ENCODE data around the gene ATXN7L1.
A peak's percentile ranks its signal among the peaks of the same experiment; 100 is the strongest.
"Not testable (repeated sequence)": the region's sequence is repeated elsewhere in the genome, so short reads cannot be mapped to it uniquely, and the experiment has no call there.

Gene ATXN7L1

GRCh38 chr7:105794741-105795729, 81.4 kb downstream of the ATXN7L1 start:
- H3K4me1 ChIP-seq (ENCODE audit: control insufficient read depth in 2 of 2, insufficient read depth in 2 of 2, low read length in 2 of 2): no peaks in the 10 kb centered on the region
- no peaks in the 10 kb centered on the region for H3K9me3 ChIP-seq (ENCODE audit: control insufficient read depth in 2 of 2, low read length in 2 of 2)
- H3K27me3 ChIP-seq (ENCODE audit: control insufficient read depth in 2 of 2, insufficient read depth in 2 of 2, low read length in 2 of 2): no peaks in the 10 kb centered on the region
- H3K4me3 ChIP-seq (ENCODE audit: low read length in 2 of 2): no peak overlapping the region
- H3K27ac ChIP-seq (ENCODE audit: low read depth in 2 of 2, low read length in 2 of 2): peak overlapping the region in 1 of 2 donors; percentile 1
- no peak overlapping the region for H3K9ac ChIP-seq (ENCODE audit: low read depth in 1 of 2, low read length in 2 of 2)
- peaks cover 0 to 5% of the 10 kb centered on the region in 2 donors for H3K36me3 ChIP-seq (ENCODE audit: control insufficient read depth in 2 of 2, insufficient read depth in 2 of 2, low read length in 2 of 2)

GRCh38 chr7:105792488-105793370, 83.7 kb downstream of the ATXN7L1 start:
- H3K27ac ChIP-seq (ENCODE audit: low read depth in 2 of 2, low read length in 2 of 2): no peak overlapping the region
- H3K4me3 ChIP-seq (ENCODE audit: low read length in 2 of 2): no peak overlapping the region
- no peaks in the 10 kb centered on the region for H3K27me3 ChIP-seq (ENCODE audit: control insufficient read depth in 2 of 2, insufficient read depth in 2 of 2, low read length in 2 of 2)
- peaks cover 0 to 3% of the 10 kb centered on the region in 2 donors for H3K36me3 ChIP-seq (ENCODE audit: control insufficient read depth in 2 of 2, insufficient read depth in 2 of 2, low read length in 2 of 2)
- H3K4me1 ChIP-seq (ENCODE audit: control insufficient read depth in 2 of 2, insufficient read depth in 2 of 2, low read length in 2 of 2): no peaks in the 10 kb centered on the region
- H3K9ac ChIP-seq (ENCODE audit: low read depth in 1 of 2, low read length in 2 of 2): no peak overlapping the region
- no peaks in the 10 kb centered on the region for H3K9me3 ChIP-seq (ENCODE audit: control insufficient read depth in 2 of 2, low read length in 2 of 2)

- Histone ChIP-seq H3K9me3 (ENCODE audit: control insufficient read depth in 2 of 2, low read length in 2 of 2) (no peaks in the 10 kb centered on the region), H3K9ac (ENCODE audit: low read depth in 1 of 2, low read length in 2 of 2) (no peak overlapping the region), H3K27ac (ENCODE audit: low read depth in 2 of 2, low read length in 2 of 2) (no peak overlapping the region), H3K36me3 (ENCODE audit: control insufficient read depth in 2 of 2, insufficient read depth in 2 of 2, low read length in 2 of 2) (peaks cover 0 to 5% of the 10 kb centered on the region in 2 donors), H3K27me3 (ENCODE audit: control insufficient read depth in 2 of 2, insufficient read depth in 2 of 2, low read length in 2 of 2) (no peaks in the 10 kb centered on the region), H3K4me3 (ENCODE audit: low read length in 2 of 2) (no peak overlapping the region), H3K4me1 (ENCODE audit: control insufficient read depth in 2 of 2, insufficient read depth in 2 of 2, low read length in 2 of 2) (peaks cover 0 to 4% of the 10 kb centered on the region in 2 donors)
Measured at GRCh38 chr7:105791926-105792325, 84.5 kb downstream of the ATXN7L1 start.

GRCh38 chr7:105790996-105791395, 85.4 kb downstream of the ATXN7L1 start:
- no peak overlapping the region for H3K4me3 ChIP-seq (ENCODE audit: low read length in 2 of 2)
- H3K9me3 ChIP-seq (ENCODE audit: control insufficient read depth in 2 of 2, low read length in 2 of 2): no peaks in the 10 kb centered on the region
- peaks cover 0 to 5% of the 10 kb centered on the region in 2 donors for H3K36me3 ChIP-seq (ENCODE audit: control insufficient read depth in 2 of 2, insufficient read depth in 2 of 2, low read length in 2 of 2)
- H3K27me3 ChIP-seq (ENCODE audit: control insufficient read depth in 2 of 2, insufficient read depth in 2 of 2, low read length in 2 of 2): no peaks in the 10 kb centered on the region
- peaks cover 0 to 4% of the 10 kb centered on the region in 2 donors for H3K4me1 ChIP-seq (ENCODE audit: control insufficient read depth in 2 of 2, insufficient read depth in 2 of 2, low read length in 2 of 2)
- H3K27ac ChIP-seq (ENCODE audit: low read depth in 2 of 2, low read length in 2 of 2): no peak overlapping the region
- H3K9ac ChIP-seq (ENCODE audit: low read depth in 1 of 2, low read length in 2 of 2): no peak overlapping the region

- not testable (repeated sequence) for H3K36me3 ChIP-seq (ENCODE audit: control insufficient read depth in 2 of 2, insufficient read depth in 2 of 2, low read length in 2 of 2); H3K9me3 ChIP-seq (ENCODE audit: control insufficient read depth in 2 of 2, low read length in 2 of 2); H3K27me3 ChIP-seq (ENCODE audit: control insufficient read depth in 2 of 2, insufficient read depth in 2 of 2, low read length in 2 of 2); H3K4me3 ChIP-seq (ENCODE audit: low read length in 2 of 2); H3K9ac ChIP-seq (ENCODE audit: low read depth in 1 of 2, low read length in 2 of 2); H3K27ac ChIP-seq (ENCODE audit: low read depth in 2 of 2, low read length in 2 of 2); H3K4me1 ChIP-seq (ENCODE audit: control insufficient read depth in 2 of 2, insufficient read depth in 2 of 2, low read length in 2 of 2)
Measured at GRCh38 chr7:105790452-105790851, 85.9 kb downstream of the ATXN7L1 start.

GRCh38 chr7:105788816-105789349, 87.5 kb downstream of the ATXN7L1 start:
- H3K9ac ChIP-seq (ENCODE audit: low read depth in 1 of 2, low read length in 2 of 2): no peak overlapping the region
- H3K27ac ChIP-seq (ENCODE audit: low read depth in 2 of 2, low read length in 2 of 2): no peak overlapping the region
- H3K4me1 ChIP-seq (ENCODE audit: control insufficient read depth in 2 of 2, insufficient read depth in 2 of 2, low read length in 2 of 2): peaks cover 0 to 4% of the 10 kb centered on the region in 2 donors
- peaks cover 0 to 2% of the 10 kb centered on the region in 2 donors for H3K36me3 ChIP-seq (ENCODE audit: control insufficient read depth in 2 of 2, insufficient read depth in 2 of 2, low read length in 2 of 2)
- H3K4me3 ChIP-seq (ENCODE audit: low read length in 2 of 2): no peak overlapping the region
- no peaks in the 10 kb centered on the region for H3K27me3 ChIP-seq (ENCODE audit: control insufficient read depth in 2 of 2, insufficient read depth in 2 of 2, low read length in 2 of 2)
- no peaks in the 10 kb centered on the region for H3K9me3 ChIP-seq (ENCODE audit: control insufficient read depth in 2 of 2, low read length in 2 of 2)

- Histone ChIP-seq H3K27ac (ENCODE audit: low read depth in 2 of 2, low read length in 2 of 2) (no peak overlapping the region), H3K4me1 (ENCODE audit: control insufficient read depth in 2 of 2, insufficient read depth in 2 of 2, low read length in 2 of 2) (peaks cover 0 to 4% of the 10 kb centered on the region in 2 donors), H3K36me3 (ENCODE audit: control insufficient read depth in 2 of 2, insufficient read depth in 2 of 2, low read length in 2 of 2) (peaks cover 0 to 2% of the 10 kb centered on the region in 2 donors), H3K9ac (ENCODE audit: low read depth in 1 of 2, low read length in 2 of 2) (no peak overlapping the region), H3K4me3 (ENCODE audit: low read length in 2 of 2) (no peak overlapping the region), H3K9me3 (ENCODE audit: control insufficient read depth in 2 of 2, low read length in 2 of 2) (no peaks in the 10 kb centered on the region), H3K27me3 (ENCODE audit: control insufficient read depth in 2 of 2, insufficient read depth in 2 of 2, low read length in 2 of 2) (no peaks in the 10 kb centered on the region)
Measured at GRCh38 chr7:105788356-105788755, 88.0 kb downstream of the ATXN7L1 start.

GRCh38 chr7:105787793-105788192, 88.6 kb downstream of the ATXN7L1 start:
- peaks cover 0 to 2% of the 10 kb centered on the region in 2 donors for H3K36me3 ChIP-seq (ENCODE audit: control insufficient read depth in 2 of 2, insufficient read depth in 2 of 2, low read length in 2 of 2)
- no peak overlapping the region for H3K9ac ChIP-seq (ENCODE audit: low read depth in 1 of 2, low read length in 2 of 2)
- no peaks in the 10 kb centered on the region for H3K27me3 ChIP-seq (ENCODE audit: control insufficient read depth in 2 of 2, insufficient read depth in 2 of 2, low read length in 2 of 2)
- H3K4me3 ChIP-seq (ENCODE audit: low read length in 2 of 2): no peak overlapping the region
- peaks cover 0 to 4% of the 10 kb centered on the region in 2 donors for H3K4me1 ChIP-seq (ENCODE audit: control insufficient read depth in 2 of 2, insufficient read depth in 2 of 2, low read length in 2 of 2)
- H3K27ac ChIP-seq (ENCODE audit: low read depth in 2 of 2, low read length in 2 of 2): no peak overlapping the region
- H3K9me3 ChIP-seq (ENCODE audit: control insufficient read depth in 2 of 2, low read length in 2 of 2): no peaks in the 10 kb centered on the region

- H3K4me1 ChIP-seq (ENCODE audit: control insufficient read depth in 2 of 2, insufficient read depth in 2 of 2, low read length in 2 of 2): peaks cover 0 to 4% of the 10 kb centered on the region in 2 donors
- no peaks in the 10 kb centered on the region for H3K27me3 ChIP-seq (ENCODE audit: control insufficient read depth in 2 of 2, insufficient read depth in 2 of 2, low read length in 2 of 2)
Measured at GRCh38 chr7:105786520-105787470, 89.6 kb downstream of the ATXN7L1 start.

More at GRCh38 chr7:105786520-105787470, 89.6 kb downstream of the ATXN7L1 start:
- peaks cover 0 to 2% of the 10 kb centered on the region in 2 donors for H3K36me3 ChIP-seq (ENCODE audit: control insufficient read depth in 2 of 2, insufficient read depth in 2 of 2, low read length in 2 of 2)
- H3K9me3 ChIP-seq (ENCODE audit: control insufficient read depth in 2 of 2, low read length in 2 of 2): no peaks in the 10 kb centered on the region
- H3K9ac ChIP-seq (ENCODE audit: low read depth in 1 of 2, low read length in 2 of 2): no peak overlapping the region
- H3K4me3 ChIP-seq (ENCODE audit: low read length in 2 of 2): no peak overlapping the region
- H3K27ac ChIP-seq (ENCODE audit: low read depth in 2 of 2, low read length in 2 of 2): no peak overlapping the region
